NCI-H2107 (cell line): ENCODE results near the gene DDX49.

Experiments used
- DNase-seq: peaks from one replicate; lab custom pipeline; 2025; lab: John Stamatoyannopoulos, UW

The DDX49 gene

GRCh38 chr19:18919086-18919899, at the start of gene DDX49, which contains the start of gene COPE:
Gene DDX49 (plus strand): TSS chr19:18919715. CDS start chr19:18919742, 27 bp downstream.
Gene COPE (minus strand): TSS chr19:18919387. CDS start chr19:18919348, 39 bp downstream.
- DNase-seq, result peak; percentile 96

GRCh38 chr19:18869781-18870530, 49.6 kb upstream of the DDX49 start:
- DNase-seq, result no peak

- no peak for DNase-seq
Measured at GRCh38 chr19:18870531-18871172, 48.9 kb upstream of the DDX49 start.

GRCh38 chr19:18871543-18871942, 48.0 kb upstream of the DDX49 start:
- DNase-seq, result no peak

GRCh38 chr19:18875726-18876125, 43.8 kb upstream of the DDX49 start:
- no peak for DNase-seq

DNA sequence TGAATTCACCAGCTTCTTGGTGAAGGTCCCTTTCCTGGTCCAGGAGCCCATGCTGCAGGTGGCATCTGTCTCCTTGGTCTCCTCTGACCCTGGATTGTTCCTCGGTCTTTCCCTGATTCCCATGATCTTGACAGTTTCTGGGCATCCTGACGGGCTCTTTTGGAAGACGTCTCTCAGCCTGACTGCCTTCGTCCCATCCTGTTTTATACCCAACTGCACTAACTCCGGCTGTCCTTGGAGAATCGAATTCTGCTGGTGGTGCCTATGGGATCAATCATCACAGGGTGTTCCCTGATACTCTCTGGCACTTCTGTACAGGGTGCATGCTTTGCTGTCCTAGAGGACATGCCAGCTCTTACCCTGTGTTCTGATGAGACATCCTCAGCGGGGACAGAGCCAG, 42.6 kb upstream of the DDX49 start:
- DNase-seq, result no peak

- no peak for DNase-seq
Measured at GRCh38 chr19:18878058-18878797, 41.3 kb upstream of the DDX49 start.

- DNase-seq, result no peak
Measured at GRCh38 chr19:18878858-18879578, 40.5 kb upstream of the DDX49 start.

GRCh38 chr19:18879579-18880373, 39.7 kb upstream of the DDX49 start:
- no peak for DNase-seq

DNA sequence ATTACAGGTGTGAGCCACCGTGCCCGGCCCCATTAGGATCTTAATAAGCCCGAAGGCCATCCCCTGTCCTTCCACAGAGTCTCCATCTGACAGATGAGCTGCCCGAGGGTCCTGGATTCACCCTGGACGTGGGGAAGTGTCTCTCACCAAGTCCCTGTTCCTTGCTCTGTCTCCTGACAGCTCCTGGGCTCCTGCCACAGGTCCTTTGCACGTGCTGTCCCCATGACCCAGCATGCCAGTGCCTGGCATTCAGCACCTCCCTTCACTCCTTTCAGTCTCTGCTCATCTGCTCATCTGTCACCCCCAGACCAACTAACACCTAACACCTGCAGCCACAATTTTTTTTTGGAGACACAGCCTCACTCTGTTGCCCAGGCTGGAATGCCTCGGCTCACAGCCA, 38.0 kb upstream of the DDX49 start:
- DNase-seq, result no peak

- DNase-seq, result no peak
Measured at GRCh38 chr19:18883526-18884304, 35.8 kb upstream of the DDX49 start.

GRCh38 chr19:18886972-18887371, 32.5 kb upstream of the DDX49 start:
- DNase-seq, result no peak

DNA sequence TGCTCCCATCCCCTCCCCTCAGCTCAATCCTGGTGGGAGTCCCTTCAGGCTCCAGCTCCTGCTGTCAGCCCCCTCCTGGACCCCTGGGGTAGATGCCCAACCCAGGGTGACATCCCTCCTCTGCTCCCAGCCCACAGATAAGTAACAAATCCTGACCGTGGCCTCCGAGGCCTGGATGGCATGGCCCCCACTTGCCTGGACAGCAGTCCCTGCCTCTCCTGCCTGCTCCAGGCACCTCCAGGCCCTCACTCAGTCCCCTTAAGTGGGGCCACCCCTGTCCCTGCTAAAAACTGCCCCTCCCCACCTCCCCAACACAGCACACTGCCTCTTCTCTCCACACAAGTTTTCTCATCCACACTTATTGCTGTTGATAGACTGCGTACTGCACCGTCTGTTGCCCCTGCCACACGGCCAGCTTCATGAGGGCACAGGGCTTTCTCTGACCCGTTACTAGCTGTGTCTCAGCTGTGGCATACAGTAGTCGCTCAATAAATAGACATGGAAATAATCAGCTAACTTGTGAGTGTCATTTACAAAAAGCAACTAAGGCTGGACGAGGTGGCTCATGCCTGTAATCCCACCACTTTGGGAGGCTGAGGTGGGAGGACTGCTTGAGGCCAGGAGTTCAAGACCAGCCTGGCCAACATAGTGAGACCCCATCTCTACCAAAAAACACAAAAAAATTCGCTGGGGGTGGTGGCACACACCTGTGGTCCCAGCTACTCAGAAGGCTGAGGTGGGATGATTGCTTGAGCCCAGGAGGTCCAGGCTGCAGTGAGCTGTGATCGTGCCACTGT, 29.4 kb upstream of the DDX49 start:
- DNase-seq, result no peak

DNA sequence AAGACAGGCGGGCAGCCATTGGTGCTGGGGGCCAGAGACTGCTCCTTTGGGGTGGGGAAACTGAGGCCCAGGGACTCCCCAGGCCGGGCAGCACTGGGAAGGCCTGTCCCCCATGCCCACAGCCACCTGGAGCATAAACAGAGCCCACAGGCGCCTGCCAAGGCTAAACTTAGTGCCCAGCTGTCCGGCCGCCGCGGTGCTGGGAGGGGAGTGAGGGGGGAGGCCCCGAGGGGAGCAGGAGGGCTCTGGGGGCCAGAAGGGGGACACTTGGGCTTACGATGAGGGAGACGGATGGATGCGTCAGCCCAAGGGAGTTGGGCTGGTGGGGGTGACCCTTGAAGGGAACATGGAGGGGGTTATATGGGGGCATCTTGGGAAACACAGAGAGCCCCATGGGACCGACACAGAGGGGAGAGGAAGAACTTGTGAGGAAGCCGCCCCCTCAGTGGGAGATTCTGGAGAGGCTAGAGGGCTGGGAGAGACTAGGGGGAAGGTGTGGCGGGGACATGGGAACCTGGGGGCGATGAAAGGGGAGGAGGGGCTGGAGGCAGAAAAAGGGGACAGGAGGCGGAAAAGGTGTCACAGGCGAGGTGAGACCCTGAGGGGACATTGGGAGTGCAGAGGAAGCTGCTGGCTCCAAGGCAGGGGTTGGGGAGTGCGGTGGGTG, 25.8 kb upstream of the DDX49 start:
- no peak for DNase-seq

GRCh38 chr19:18894254-18895037, 25.1 kb upstream of the DDX49 start:
- DNase-seq, result no peak

DNA sequence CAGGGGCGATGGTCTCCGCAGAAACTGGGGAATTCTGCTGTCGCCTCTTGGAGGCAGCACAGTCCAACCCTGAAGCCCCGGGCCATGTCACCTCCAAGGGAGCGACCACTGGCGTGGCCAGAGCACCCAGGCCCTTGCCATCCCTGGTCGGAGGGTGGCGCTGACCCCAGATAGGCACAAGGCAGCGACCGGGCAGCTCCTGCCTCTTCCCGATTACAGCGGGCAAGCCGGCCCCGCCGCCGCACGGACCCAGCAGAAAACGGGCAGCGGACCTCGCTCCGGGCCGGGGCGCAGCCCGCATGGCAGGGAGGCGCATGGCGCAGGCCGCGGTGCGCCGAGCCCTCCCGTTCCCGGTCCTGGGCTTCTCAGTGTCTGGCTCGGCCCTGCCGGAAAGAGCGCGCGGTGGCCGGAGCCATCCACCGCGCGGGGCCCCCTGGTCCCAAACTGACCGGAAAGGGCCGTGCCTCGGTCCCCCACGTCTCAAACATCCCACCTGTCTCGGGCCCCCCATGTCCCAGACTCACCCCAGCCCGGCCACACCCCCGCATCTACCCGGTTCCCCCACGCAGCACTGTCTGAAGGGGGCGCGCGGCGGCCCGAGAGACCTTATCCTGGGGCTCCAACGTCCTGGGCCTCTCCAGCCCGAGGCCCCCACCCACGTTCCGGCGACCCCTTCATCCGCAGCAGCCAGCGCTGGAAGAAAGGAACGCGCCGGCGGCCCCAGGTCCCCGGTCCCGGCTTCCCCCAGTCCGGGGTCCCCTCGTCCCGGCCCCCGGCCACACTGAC, 24.3 kb upstream of the DDX49 start:
- no peak for DNase-seq
